Activated CD4-positive, alpha-beta T cell treated with anti-CD3 and anti-CD28 coated beads for 36 hours (primary cell): ENCODE results near the gene PLCD3. TPM values are rescaled to one million over a fixed set of nuclear protein-coding genes. Genes with fewer than 3 reads are reported as not detected.

ENCODE experiments used
- ATAC-seq: fragments of 200-7000 bp; cut with Tn5 transposase; one replicate; pipeline ENCODE4 v1.10.0; 2021; ENCODE audit warnings: mild to moderate bottlenecking, moderate library complexity
- CTCF ChIA-PET: fragments of 350-600 bp; sonication (Branson Sonifier 250); formaldehyde crosslinking; loops from one replicate; lab custom pipeline; 2021; ENCODE audit warnings: antibody characterized with exemption; lab: Charles Lee
- POLR2A ChIA-PET: fragments of 350-600 bp; sonication (Branson Sonifier 250); formaldehyde crosslinking; loops from one replicate; lab custom pipeline; 2021; ENCODE audit warnings: antibody characterized with exemption, inconsistent platforms; lab: Charles Lee
- DNase-seq: peaks from one replicate; pipeline ENCODE4 v3.0.0-alpha.2; 2020
- H3K27ac Mint-ChIP-seq: one replicate; pipeline ENCODE4 v1.8.0; 2021; ENCODE audit warnings: mixed read lengths
- H3K27me3 Mint-ChIP-seq: one replicate; pipeline ENCODE4 v1.8.0; 2021; ENCODE audit warnings: mixed read lengths
- H3K36me3 Mint-ChIP-seq: one replicate; pipeline ENCODE4 v1.8.0; 2021; ENCODE audit warnings: low read depth, mixed read lengths
- H3K4me1 Mint-ChIP-seq: one replicate; pipeline ENCODE4 v1.8.0; 2021; ENCODE audit warnings: mixed read lengths
- H3K4me3 Mint-ChIP-seq: one replicate; pipeline ENCODE4 v1.8.0; 2021; ENCODE audit warnings: mild to moderate bottlenecking, moderate library complexity, mixed read lengths
- H3K9me3 Mint-ChIP-seq: one replicate; pipeline ENCODE4 v1.8.0; 2021; ENCODE audit warnings: low read depth, mixed read lengths
- intact Hi-C, 2 experiments: fragments of 100-400 bp; cut with DNase I in 1 of 2; cut with micrococcal nuclease in 1 of 2; formaldehyde crosslinking; loops; one replicate each; pipeline versions ENCODE4 v1.14.2 to v1.15.1; 2022 to 2024; cut with DNase I, micrococcal nuclease
- total RNA-seq, 2 experiments: library from RNA; stranded (reverse); gene quantifications; one replicate each; pipeline ENCODE4 v1.2.3, GENCODE V29; 2021

PLCD3 gene
- total RNA-seq, 2 experiments from 2014 or later, result 2.9 to 3.4 TPM

- ATAC-seq (no peak), DNase-seq (no peak)
- intact Hi-C loops, result loop anchor here (5.0 kb wide), 2 partner anchors 32 to 1027 kb away; partner anchors contain the start of gene KANSL1 (in 1 of the 2)
- ChIA-PET POLR2A (interaction anchor here (1.4 kb wide), 1 partner anchor 16 kb away, joined by 8 read pairs; the partner anchor contains the start of gene HEXIM1), CTCF (interaction anchor here (0.5 to 9.5 kb wide), 3 partner anchors 15 to 71 kb away, joined by 3 to 139 read pairs (median 3); partner anchors contain the start of genes ACBD4 and HEXIM1)
- peaks cover 4% of the 10 kb centered on the region for H3K4me1 Mint-ChIP-seq
- H3K36me3 Mint-ChIP-seq, result peaks cover 8% of the 10 kb centered on the region
- H3K27ac Mint-ChIP-seq, result no peak overlapping the region
- no peaks in the 10 kb centered on the region for H3K27me3 Mint-ChIP-seq
- H3K9me3 Mint-ChIP-seq, result no peaks in the 10 kb centered on the region
- no peak overlapping the region for H3K4me3 Mint-ChIP-seq
These were observed 32.5 kb upstream of the PLCD3 start for GRCh38 chr17:45164734-45165269.

DNA sequence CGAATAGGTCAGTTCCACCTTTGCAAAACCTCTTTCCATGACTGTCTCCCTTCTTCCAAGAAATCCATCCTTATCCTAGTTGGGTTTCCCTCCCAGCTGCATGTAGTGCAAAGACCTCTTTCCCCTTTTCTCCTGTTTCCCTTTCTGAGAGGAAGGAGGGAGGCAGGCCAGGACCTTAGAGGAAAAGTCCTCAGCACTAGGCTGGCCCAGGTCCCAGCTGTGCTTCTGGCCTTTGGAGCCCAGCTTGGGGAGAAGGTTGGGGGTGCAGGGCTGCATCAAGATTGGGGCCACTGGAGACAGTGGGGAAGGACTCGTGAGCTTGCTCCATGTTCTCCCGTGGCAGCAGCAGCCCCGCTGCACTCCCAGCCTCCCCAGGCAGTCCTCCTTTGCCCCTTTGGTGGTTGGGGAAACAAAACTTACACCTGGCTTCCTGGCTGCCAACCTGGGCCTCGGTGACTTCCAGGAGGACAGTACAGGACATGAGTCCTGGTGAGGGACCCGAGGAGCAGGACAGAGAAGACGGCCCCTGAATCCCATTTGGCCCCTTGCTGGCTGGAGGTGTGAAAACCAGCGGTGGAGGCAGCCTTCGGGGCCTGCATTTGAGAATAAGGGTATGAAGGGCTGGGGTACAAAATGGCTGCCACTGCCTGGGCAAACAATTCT lies 29.8 kb upstream of the PLCD3 start:
- intact Hi-C loops, result loop anchor here (5.0 kb wide), 2 partner anchors 35 to 1030 kb away; partner anchors contain the start of gene KANSL1 (in 1 of the 2)
- CTCF ChIA-PET, result interaction anchor here (0.5 to 9.5 kb wide), 9 partner anchors 10 to 155 kb away, joined by 3 to 139 read pairs (median 7); partner anchors contain the start of genes ACBD4, HEXIM1 and MAP3K14

DNA sequence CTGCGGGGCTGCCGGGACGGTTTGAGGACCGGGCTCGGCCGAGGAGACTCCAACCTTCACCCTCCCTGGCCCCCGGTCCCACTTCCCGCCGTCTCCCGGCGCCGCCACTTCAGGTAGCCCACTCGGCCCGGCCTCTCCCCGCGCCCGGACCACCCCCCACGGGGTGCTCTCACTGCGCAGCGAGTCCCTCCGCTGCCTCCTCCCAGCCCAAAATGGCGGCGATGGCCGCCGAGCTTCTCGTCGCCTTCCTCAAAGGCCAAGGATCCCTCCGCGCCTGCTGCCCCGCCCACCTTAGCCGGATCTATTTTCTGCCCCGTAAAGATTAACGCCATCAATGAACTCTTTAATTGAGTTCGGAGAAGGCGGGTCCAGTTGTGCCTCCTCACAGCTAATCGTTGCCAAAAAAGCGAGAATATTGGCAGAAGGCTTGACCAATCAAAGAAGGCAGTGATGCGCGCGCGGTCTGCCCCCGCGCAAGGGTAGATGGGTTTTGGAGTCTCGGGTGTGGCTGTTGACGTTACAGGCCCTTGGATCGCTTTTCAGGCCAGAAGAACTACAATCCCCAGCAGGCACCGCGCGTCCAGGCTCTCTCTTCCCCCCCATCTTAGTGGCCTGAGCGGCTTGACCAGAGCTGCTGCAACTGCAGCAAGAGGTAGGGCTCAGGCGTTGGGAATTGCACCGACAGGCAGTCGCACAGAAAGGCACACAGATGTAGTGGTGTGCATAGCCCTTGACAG lies 29.1 kb upstream of the PLCD3 start, which contains the start of gene HEXIM2:
Gene HEXIM2 (plus strand): TSS at position 588 of the 737 bp plus-strand sequence. CDS start 919 bp downstream, outside the sequence.
- DNase-seq, result peak; percentile 97
- peak within 1 kb of the TSS; percentile 96 for H3K27ac Mint-ChIP-seq
- no peaks in the 10 kb centered on the region for H3K27me3 Mint-ChIP-seq
- peak; percentile 97 for ATAC-seq
- H3K9me3 Mint-ChIP-seq, result no peaks in the 10 kb centered on the region
- intact Hi-C loops, result loop anchor here (1.0 to 5.0 kb wide), 13 partner anchors 11 to 1031 kb away; partner anchors contain the start of genes ACBD4 (in 2 of the 2), HEXIM1 (in 2 of the 2), NMT1 (in 2 of the 2) and DCAKD (in 1 of the 2)
- ChIA-PET POLR2A (interaction anchor here (0.7 to 5.8 kb wide), 11 partner anchors 10 to 151 kb away, joined by 3 to 247 read pairs (median 6); partner anchors contain the start of genes ACBD4, HEXIM1 and NMT1), CTCF (interaction anchor here (0.7 to 9.5 kb wide), 10 partner anchors 11 to 223 kb away, joined by 3 to 139 read pairs (median 6); partner anchors contain the start of genes ACBD4, HEXIM1 and MAP3K14)
- peaks cover 25% of the 10 kb centered on the region for H3K36me3 Mint-ChIP-seq
- peaks cover 24% of the 10 kb centered on the region for H3K4me1 Mint-ChIP-seq
- H3K4me3 Mint-ChIP-seq, result peak within 1 kb of the TSS; percentile 96

More for the DNA sequence above, 29.8 kb upstream of the PLCD3 start:
- Mint-ChIP-seq H3K36me3 (peaks cover 23% of the 10 kb centered on the region), H3K4me1 (peaks cover 24% of the 10 kb centered on the region), H3K27me3 (no peaks in the 10 kb centered on the region), H3K4me3 (peak overlapping the region; percentile 96), H3K9me3 (no peaks in the 10 kb centered on the region), H3K27ac (peak overlapping the region; percentile 62)
- ATAC-seq (no peak), DNase-seq (no peak)
- POLR2A ChIA-PET, result interaction anchor here (0.7 to 5.8 kb wide), 10 partner anchors 9 to 150 kb away, joined by 3 to 247 read pairs (median 6); partner anchors contain the start of genes HEXIM1 and NMT1

- ChIA-PET CTCF (interaction anchor here (0.7 to 9.5 kb wide), 11 partner anchors 10 to 330 kb away, joined by 3 to 139 read pairs (median 5); partner anchors contain the start of genes ACBD4, HEXIM1 and MAP3K14), POLR2A (interaction anchor here (1.2 to 5.8 kb wide), 7 partner anchors 10 to 152 kb away, joined by 3 to 247 read pairs (median 7); partner anchors contain the start of genes ACBD4, HEXIM1 and NMT1)
- Mint-ChIP-seq H3K27ac (peak overlapping the region; percentile 96), H3K9me3 (no peaks in the 10 kb centered on the region), H3K4me3 (peak overlapping the region; percentile 96), H3K36me3 (peaks cover 27% of the 10 kb centered on the region), H3K27me3 (no peaks in the 10 kb centered on the region), H3K4me1 (peaks cover 30% of the 10 kb centered on the region)
- intact Hi-C loops, result loop anchor here (1.0 to 5.0 kb wide), 14 partner anchors 8 to 1032 kb away; partner anchors contain the start of genes ACBD4 (in 2 of the 2), HEXIM1 (in 2 of the 2), NMT1 (in 2 of the 2) and DCAKD (in 1 of the 2)
- ATAC-seq, result peak; percentile 17
- peak; percentile 68 for DNase-seq
These were observed 28.4 kb upstream of the PLCD3 start for GRCh38 chr17:45160447-45161287.

DNA sequence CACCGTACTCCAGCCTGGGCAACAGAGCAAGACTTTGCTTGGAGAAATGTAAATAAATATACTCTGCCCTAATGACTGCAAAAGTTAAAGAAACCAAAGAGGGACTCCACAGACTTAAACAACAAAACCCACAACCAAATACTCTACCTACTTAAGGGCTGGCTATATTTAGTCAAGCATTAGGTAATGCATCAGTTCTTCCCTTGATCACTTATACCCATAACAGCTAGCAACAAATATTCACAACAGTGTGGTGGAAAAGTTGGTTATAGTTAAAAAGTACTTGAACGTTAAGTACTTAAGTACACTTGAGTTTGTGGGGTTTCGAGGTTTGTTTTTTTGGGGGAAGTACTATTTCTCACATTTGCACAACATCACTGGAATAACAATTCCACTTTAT lies 23.9 kb upstream of the PLCD3 start:
- POLR2A ChIA-PET, result no interaction called here
- Mint-ChIP-seq H3K36me3 (peaks cover 33% of the 10 kb centered on the region), H3K9me3 (no peaks in the 10 kb centered on the region), H3K4me1 (peaks cover 38% of the 10 kb centered on the region), H3K27ac (no peak overlapping the region), H3K27me3 (no peaks in the 10 kb centered on the region), H3K4me3 (no peak overlapping the region)
- DNase-seq, result no peak
- CTCF ChIA-PET, result interaction anchor here (0.7 to 2.8 kb wide), 3 partner anchors 21 to 399 kb away, joined by 4 to 19 read pairs (median 9); partner anchors contain the start of gene ACBD4
- intact Hi-C loops, result no loop called here
- no peak for ATAC-seq

- no peak for ATAC-seq
- intact Hi-C loops, result no loop called here
- Mint-ChIP-seq H3K27ac (peak overlapping the region; percentile 37), H3K4me1 (peaks cover 44% of the 10 kb centered on the region), H3K9me3 (no peaks in the 10 kb centered on the region), H3K36me3 (peaks cover 37% of the 10 kb centered on the region), H3K27me3 (no peaks in the 10 kb centered on the region), H3K4me3 (no peak overlapping the region)
- ChIA-PET POLR2A (interaction anchor here (0.7 kb wide), 1 partner anchor 75 kb away, joined by 3 read pairs; no protein-coding TSS in a partner anchor), CTCF (interaction anchor here (0.6 to 2.8 kb wide), 5 partner anchors 17 to 101 kb away, joined by 3 to 19 read pairs (median 4); partner anchors contain the start of gene ACBD4)
- no peak for DNase-seq
These were observed 23.2 kb upstream of the PLCD3 start for GRCh38 chr17:45155483-45155882.

- ChIA-PET POLR2A (interaction anchor here (0.7 kb wide), 1 partner anchor 75 kb away, joined by 3 read pairs; no protein-coding TSS in a partner anchor), CTCF (interaction anchor here (0.6 to 2.8 kb wide), 5 partner anchors 18 to 100 kb away, joined by 3 to 19 read pairs (median 4); partner anchors contain the start of gene ACBD4)
- intact Hi-C loops, result no loop called here
- peaks cover 44% of the 10 kb centered on the region for H3K4me1 Mint-ChIP-seq
- H3K9me3 Mint-ChIP-seq, result no peaks in the 10 kb centered on the region
- no peaks in the 10 kb centered on the region for H3K27me3 Mint-ChIP-seq
- ATAC-seq (peak; percentile 11), DNase-seq (no peak)
- H3K27ac Mint-ChIP-seq, result peak overlapping the region; percentile 37
- no peak overlapping the region for H3K4me3 Mint-ChIP-seq
- H3K36me3 Mint-ChIP-seq, result peaks cover 38% of the 10 kb centered on the region
These were observed 22.7 kb upstream of the PLCD3 start for GRCh38 chr17:45155029-45155428.

DNA sequence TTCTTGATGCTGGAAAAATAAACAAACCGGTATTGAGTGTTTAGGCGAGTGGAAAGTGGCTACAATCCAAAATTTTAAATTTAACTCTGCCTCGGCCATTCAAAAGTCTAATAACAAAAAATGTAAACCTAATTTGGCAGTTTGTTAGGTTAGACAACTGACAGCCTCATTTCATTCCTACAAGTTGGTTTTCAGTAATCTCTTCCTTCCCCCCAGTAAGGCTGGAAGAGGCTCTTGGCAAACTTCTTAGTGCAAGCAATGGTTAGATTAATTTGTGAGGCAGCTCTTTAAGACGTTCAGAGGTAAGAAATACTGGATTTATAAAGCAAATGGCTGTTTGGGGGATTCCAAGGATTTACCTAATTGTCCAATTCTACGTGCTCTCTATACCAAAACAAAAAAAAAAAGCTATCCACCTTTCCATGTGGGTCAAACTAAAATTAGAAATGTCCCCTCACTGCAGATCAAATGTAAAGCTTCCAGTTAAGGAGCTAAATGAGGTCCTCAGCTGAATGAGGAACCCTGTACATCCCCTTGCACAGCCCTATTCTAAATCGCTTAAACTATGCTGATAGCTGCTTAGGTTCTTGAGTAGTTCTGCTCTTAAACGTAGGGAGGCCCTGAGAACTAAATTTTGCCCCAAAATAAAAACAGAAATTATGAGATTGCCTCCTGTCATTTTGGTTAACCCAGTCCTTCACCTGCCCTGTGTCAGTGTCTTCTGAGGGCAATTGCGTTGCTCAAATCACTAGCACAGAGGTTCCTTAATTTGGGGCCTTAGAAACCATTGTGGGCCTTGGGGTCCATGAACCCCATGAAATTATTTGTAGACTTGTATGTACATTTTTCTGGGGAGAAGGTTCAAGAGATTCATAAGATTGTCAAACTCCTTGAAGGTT lies 18.8 kb upstream of the PLCD3 start:
- H3K4me1 Mint-ChIP-seq, result peaks cover 31% of the 10 kb centered on the region
- POLR2A ChIA-PET, result interaction anchor here (0.6 to 6.5 kb wide), 16 partner anchors 9 to 161 kb away, joined by 3 to 247 read pairs (median 7); partner anchors contain the start of genes ACBD4, HEXIM2 and NMT1
- H3K36me3 Mint-ChIP-seq, result peaks cover 38% of the 10 kb centered on the region
- H3K27ac Mint-ChIP-seq, result peak overlapping the region; percentile 76
- H3K4me3 Mint-ChIP-seq, result peak overlapping the region; percentile 99
- H3K27me3 Mint-ChIP-seq, result no peaks in the 10 kb centered on the region
- ATAC-seq, result no peak
- CTCF ChIA-PET, result interaction anchor here (0.7 to 10.0 kb wide), 17 partner anchors 11 to 163 kb away, joined by 3 to 222 read pairs (median 7); partner anchors contain the start of genes ACBD4, HEXIM2, NMT1 and PLCD3
- intact Hi-C loops, result no loop called here
- no peaks in the 10 kb centered on the region for H3K9me3 Mint-ChIP-seq
- no peak for DNase-seq
